Choroid plexus epithelial cell (primary cell): ENCODE data around the gene C21orf91.

Source experiments
- DNase-seq: peaks from one replicate; pipeline ENCODE4 v3.0.0-alpha.2; 2010; ENCODE audit warnings: low read depth
- H3K4me3 ChIP-seq: 2 replicates; pipeline ENCODE4 v1.5.1; 2011; ENCODE audit warnings: low read depth, mild to moderate bottlenecking, control low read depth, low read length, moderate library complexity
- TF ChIP-seq, protein P1 (sequence below): conservative IDR thresholded peaks from 2 replicates; pipeline ENCODE4 v1.5.1; 2011; ENCODE audit warnings: low read depth, mild to moderate bottlenecking, control low read depth, inconsistent platforms, low read length, moderate library complexity

Gene C21orf91

DNA sequence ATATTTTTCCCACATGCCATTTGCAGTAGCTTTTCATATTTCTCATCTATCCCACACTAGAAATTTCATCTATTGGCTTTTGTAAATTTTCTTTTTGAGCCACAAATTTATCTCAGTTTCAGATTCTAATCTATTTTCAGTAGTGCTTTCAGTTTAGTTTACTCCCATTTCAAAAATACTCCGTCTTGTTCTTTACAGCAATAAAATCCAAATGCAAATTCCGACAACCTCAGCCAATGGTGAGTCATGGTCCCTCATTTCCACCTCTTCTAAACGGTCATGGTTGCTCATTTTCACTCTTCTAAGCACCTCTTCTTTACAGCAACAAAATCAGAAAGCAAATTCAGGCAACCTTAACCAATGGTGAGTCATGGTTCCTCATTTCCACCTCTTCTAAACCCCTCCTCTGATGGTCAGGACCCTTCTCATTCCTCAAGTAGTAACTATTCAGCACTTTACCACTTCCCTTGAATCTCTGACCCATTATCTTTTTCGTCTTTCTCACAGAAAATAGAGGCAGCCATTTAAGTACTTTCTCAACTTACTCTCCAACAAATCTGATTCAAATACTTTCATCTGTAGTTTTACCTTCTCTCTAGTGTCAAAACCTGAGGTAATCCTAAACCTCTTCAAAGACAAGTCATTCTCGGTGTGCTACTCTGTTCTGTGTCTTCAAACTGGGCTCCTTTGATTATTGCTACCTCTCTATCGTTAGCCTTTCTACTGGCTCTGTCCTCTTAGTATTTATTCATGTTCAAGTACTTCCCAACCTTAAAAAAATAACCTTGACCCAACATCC lies 34.4 kb downstream of the C21orf91 start:
- DNase-seq: no peak
- H3K4me3 ChIP-seq: no peak overlapping the region
- TF ChIP-seq, protein P1, sequence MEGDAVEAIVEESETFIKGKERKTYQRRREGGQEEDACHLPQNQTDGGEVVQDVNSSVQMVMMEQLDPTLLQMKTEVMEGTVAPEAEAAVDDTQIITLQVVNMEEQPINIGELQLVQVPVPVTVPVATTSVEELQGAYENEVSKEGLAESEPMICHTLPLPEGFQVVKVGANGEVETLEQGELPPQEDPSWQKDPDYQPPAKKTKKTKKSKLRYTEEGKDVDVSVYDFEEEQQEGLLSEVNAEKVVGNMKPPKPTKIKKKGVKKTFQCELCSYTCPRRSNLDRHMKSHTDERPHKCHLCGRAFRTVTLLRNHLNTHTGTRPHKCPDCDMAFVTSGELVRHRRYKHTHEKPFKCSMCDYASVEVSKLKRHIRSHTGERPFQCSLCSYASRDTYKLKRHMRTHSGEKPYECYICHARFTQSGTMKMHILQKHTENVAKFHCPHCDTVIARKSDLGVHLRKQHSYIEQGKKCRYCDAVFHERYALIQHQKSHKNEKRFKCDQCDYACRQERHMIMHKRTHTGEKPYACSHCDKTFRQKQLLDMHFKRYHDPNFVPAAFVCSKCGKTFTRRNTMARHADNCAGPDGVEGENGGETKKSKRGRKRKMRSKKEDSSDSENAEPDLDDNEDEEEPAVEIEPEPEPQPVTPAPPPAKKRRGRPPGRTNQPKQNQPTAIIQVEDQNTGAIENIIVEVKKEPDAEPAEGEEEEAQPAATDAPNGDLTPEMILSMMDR: no peak

DNA sequence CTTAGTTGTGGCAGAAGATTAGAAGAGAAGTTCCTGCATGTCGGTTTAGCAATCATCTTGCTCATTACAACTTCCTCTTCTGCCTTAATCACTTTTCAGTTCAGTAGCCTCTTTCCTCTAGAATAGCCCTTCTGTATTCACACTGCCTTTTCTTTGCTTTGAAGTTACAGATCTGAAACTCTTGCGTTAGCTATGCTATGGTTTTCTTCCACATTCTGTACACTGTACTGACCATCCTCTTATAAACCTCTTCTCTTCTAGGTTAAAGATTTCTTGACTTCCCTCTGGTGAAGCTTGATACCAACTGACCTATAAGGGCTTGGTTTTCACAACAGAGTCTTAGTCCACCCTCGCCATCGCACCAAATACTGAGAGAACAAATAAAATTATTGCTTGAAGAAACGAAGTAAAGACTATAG lies 35.0 kb downstream of the C21orf91 start:
- TF ChIP-seq, protein P1: no peak
- DNase-seq: no peak
- no peak overlapping the region for H3K4me3 ChIP-seq

DNA sequence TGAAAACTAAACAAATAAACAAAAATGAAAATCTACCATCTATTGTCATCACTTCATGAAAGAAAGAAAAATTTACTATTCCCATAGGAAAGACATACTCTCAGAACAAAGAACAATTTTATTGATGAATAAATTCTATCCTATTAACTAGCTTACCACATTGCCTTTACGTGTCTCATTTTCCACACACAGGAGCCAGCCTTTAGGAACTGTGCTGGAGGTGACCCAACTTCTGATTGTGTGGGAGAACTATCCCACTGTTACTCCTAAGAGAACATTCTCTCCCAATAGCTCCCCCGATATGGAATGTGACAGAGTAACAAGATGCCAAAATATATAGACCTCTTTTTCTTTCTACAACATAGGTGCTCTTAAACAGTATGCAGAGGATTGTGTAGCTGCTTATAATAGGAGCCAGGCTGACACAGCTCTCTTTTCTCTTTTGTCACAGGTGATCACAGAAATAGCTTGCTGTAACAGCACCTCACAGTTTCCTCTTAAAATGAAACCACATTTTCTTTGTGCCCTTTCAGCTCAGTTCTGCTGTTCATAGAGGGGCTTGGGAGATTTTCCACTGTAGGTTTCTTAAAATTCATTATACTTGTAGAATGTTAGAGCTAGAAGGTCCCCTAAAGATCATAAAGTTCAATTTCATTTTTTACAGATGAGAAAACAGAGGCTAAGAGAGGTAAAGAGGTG lies 35.5 kb downstream of the C21orf91 start:
- no peak overlapping the region for H3K4me3 ChIP-seq
- DNase-seq: no peak
- TF ChIP-seq, protein P1: no peak

DNA sequence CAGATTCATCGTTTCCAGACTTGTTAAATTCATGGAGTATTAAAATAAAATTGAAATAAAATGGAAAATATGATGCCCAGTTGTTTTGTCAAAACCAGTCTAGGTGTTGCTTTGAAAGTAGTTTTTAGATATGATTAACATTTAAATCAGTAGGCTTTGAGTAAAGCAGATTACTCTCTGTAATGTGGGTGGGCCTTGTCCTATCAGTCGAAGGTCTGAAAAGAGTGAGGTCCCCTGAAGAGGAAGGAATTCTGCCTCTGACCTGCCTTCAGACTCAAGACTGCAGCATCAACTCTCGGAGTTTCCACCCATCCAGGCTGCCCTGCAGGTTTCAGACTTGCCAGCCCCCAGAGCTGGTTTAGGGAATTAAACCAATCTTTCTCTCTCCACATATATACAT lies 36.2 kb downstream of the C21orf91 start:
- TF ChIP-seq, protein P1: no peak

DNA sequence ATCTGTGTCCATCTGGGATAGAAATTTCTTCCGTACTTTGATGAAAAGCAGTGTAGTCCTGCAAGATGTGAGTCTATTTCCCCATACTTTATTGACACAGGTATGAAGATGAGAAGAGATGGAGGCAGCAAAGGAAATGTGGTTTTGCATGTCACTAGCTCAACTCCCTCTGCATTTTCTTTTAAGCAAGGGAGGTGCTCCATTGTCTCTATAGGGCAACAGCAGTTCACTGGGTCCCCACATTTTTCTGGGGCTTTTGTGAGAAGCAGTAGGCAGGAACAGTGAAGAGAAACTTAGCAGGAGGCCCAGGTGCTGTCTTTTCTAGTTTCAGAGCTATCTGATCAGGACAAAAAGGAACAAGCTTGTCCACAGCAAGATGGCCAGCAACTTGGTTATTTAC lies 37.1 kb downstream of the C21orf91 start:
- DNase-seq: no peak
- TF ChIP-seq, protein P1: no peak
- no peak overlapping the region for H3K4me3 ChIP-seq

More for the DNA sequence above, 36.2 kb downstream of the C21orf91 start:
- no peak for DNase-seq
- no peak overlapping the region for H3K4me3 ChIP-seq

DNA sequence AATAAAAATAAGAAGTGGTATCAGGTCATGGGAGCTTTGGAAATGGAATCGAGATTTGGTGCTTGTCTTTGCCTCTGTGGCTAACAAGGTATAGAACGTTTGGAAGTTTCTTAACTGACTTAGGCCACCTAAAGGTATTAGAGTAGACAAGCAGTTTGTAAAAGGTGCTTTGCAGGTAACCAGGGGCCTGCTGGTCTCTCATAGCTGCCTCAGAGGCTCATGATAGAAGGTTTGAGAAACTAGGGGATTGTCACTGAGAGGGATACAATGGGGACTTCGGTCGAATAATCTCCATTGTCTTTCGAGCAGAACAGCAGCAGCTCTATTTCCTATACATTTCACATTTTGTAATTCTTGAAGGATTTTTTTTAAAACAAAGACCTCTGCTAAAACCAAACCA lies 37.6 kb downstream of the C21orf91 start:
- DNase-seq: no peak
- no peak overlapping the region for H3K4me3 ChIP-seq
- TF ChIP-seq, protein P1: no peak
